WTC11 (cell line): ENCODE data around the gene RAD50.

Experiments used
- ATF1 ChIP-seq: sonication (generic); formaldehyde crosslinking; IDR thresholded peaks from 2 replicates; pipeline ENCODE4 v1.8.1; 2023; ENCODE audit warnings: mild to moderate bottlenecking, moderate library complexity, missing genetic modification reagents
- ATF2 ChIP-seq: sonication (generic); formaldehyde crosslinking; IDR thresholded peaks from 2 replicates; pipeline ENCODE4 v1.8.1; 2022; ENCODE audit warnings: low read depth, missing genetic modification reagents, borderline replicate concordance
- CTCF ChIP-seq: fragments of 200-600 bp; IDR thresholded peaks from 2 replicates; pipeline ENCODE4 v1.8.0; 2022; ENCODE audit warnings: antibody characterized with exemption
- ELF4 ChIP-seq: sonication (generic); formaldehyde crosslinking; IDR thresholded peaks from 2 replicates; pipeline ENCODE4 v1.8.1; 2022; ENCODE audit warnings: low read depth, mild to moderate bottlenecking, moderate library complexity, missing genetic modification reagents
- EMX1 ChIP-seq: fragments of 250-450 bp; sonication (Bioruptor Pico); IDR thresholded peaks from 2 replicates; pipeline ENCODE4 v1.8.0; 2021; ENCODE audit warnings: mild to moderate bottlenecking
- FOXJ3 ChIP-seq: sonication (generic); formaldehyde crosslinking; IDR thresholded peaks from 2 replicates; pipeline ENCODE4 v1.9.0; 2021; ENCODE audit warnings: missing genetic modification reagents, mild to moderate bottlenecking, borderline replicate concordance
- JUN ChIP-seq: sonication (generic); formaldehyde crosslinking; IDR thresholded peaks from 2 replicates; pipeline ENCODE4 v1.8.0; 2023; ENCODE audit warnings: mild to moderate bottlenecking, missing genetic modification reagents
- NR2C2 ChIP-seq: sonication (generic); formaldehyde crosslinking; IDR thresholded peaks from 2 replicates; pipeline ENCODE4 v1.8.0; 2022; ENCODE audit warnings: mild to moderate bottlenecking, missing genetic modification reagents
- NR3C1 ChIP-seq: sonication (generic); formaldehyde crosslinking; conservative IDR thresholded peaks from 2 replicates; pipeline ENCODE4 v1.8.1; 2023; ENCODE audit warnings: low read depth, mild to moderate bottlenecking, missing genetic modification reagents
- SP1 ChIP-seq: sonication (generic); formaldehyde crosslinking; conservative IDR thresholded peaks from 2 replicates; pipeline ENCODE4 v1.8.1; 2022; ENCODE audit warnings: missing genetic modification reagents
- STAT6 ChIP-seq: sonication (generic); formaldehyde crosslinking; conservative IDR thresholded peaks from 2 replicates; pipeline ENCODE4 v1.8.1; 2023; ENCODE audit warnings: mild to moderate bottlenecking, low read depth, missing genetic modification reagents, moderate library complexity
- ZBTB21 ChIP-seq: sonication (generic); formaldehyde crosslinking; IDR thresholded peaks from 2 replicates; pipeline ENCODE4 v1.8.1; 2023; ENCODE audit warnings: mild to moderate bottlenecking, missing genetic modification reagents, borderline replicate concordance
- ZNF263 ChIP-seq: sonication (generic); formaldehyde crosslinking; IDR thresholded peaks from 2 replicates; pipeline ENCODE4 v1.8.1; 2022; ENCODE audit warnings: low read depth, mild to moderate bottlenecking, moderate library complexity, missing genetic modification reagents

- TF ChIP-seq CTCF (no peak), EMX1 (no peak), FOXJ3 (CRISPR knock-in tag) (no peak), ATF1 (CRISPR knock-in tag) (no peak), ATF2 (CRISPR knock-in tag) (no peak), SP1 (CRISPR knock-in tag) (no peak), NR3C1 (CRISPR knock-in tag) (no peak), ELF4 (no peak), ZNF263 (no peak), NR2C2 (CRISPR knock-in tag) (no peak), ZBTB21 (CRISPR knock-in tag) (no peak), JUN (no peak), STAT6 (CRISPR knock-in tag) (no peak)
These were observed 108.8 kb downstream of the RAD50 start for GRCh38 chr5:132665574-132666080.
